ENCODE measurements around the gene HAUS8. TPM values are rescaled to one million over a fixed set of nuclear protein-coding genes. Genes with fewer than 3 reads are reported as not detected.

The HAUS8 gene
- polyA plus RNA-seq, 1 donor from 2014 or later, result 3.6 TPM

- no peaks in the 10 kb centered on the region for H3K79me2 ChIP-seq (replicated peaks; ENCODE audit: insufficient read depth, low read length)
- TF ChIP-seq TAF1 (IDR thresholded peaks at IDR 0.05; ENCODE audit: low read depth) (no peak), POLR2AphosphoS5 (IDR thresholded peaks at IDR 0.05) (no peak), SMC3 (conservative IDR thresholded peaks at IDR 0.05; ENCODE audit: poor library complexity) (no peak)
- TF ChIP-seq, protein P1, sequence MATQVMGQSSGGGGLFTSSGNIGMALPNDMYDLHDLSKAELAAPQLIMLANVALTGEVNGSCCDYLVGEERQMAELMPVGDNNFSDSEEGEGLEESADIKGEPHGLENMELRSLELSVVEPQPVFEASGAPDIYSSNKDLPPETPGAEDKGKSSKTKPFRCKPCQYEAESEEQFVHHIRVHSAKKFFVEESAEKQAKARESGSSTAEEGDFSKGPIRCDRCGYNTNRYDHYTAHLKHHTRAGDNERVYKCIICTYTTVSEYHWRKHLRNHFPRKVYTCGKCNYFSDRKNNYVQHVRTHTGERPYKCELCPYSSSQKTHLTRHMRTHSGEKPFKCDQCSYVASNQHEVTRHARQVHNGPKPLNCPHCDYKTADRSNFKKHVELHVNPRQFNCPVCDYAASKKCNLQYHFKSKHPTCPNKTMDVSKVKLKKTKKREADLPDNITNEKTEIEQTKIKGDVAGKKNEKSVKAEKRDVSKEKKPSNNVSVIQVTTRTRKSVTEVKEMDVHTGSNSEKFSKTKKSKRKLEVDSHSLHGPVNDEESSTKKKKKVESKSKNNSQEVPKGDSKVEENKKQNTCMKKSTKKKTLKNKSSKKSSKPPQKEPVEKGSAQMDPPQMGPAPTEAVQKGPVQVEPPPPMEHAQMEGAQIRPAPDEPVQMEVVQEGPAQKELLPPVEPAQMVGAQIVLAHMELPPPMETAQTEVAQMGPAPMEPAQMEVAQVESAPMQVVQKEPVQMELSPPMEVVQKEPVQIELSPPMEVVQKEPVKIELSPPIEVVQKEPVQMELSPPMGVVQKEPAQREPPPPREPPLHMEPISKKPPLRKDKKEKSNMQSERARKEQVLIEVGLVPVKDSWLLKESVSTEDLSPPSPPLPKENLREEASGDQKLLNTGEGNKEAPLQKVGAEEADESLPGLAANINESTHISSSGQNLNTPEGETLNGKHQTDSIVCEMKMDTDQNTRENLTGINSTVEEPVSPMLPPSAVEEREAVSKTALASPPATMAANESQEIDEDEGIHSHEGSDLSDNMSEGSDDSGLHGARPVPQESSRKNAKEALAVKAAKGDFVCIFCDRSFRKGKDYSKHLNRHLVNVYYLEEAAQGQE (IDR thresholded peaks at IDR 0.05; ENCODE audit: borderline replicate concordance), result no peak
- no peaks in the 10 kb centered on the region for H4K20me1 ChIP-seq (ENCODE audit: insufficient read depth)
- H2AFZ ChIP-seq (ENCODE audit: low read depth, low read length), result no peak overlapping the region
- H3K27me3 ChIP-seq (ENCODE audit: insufficient read depth, low read depth, low read length), result no peaks in the 10 kb centered on the region
- H3K27ac ChIP-seq (ENCODE audit: low read length), result no peak overlapping the region
- no peaks in the 10 kb centered on the region for H3K36me3 ChIP-seq (ENCODE audit: insufficient read depth, low read length)
- no peaks in the 10 kb centered on the region for H3F3A ChIP-seq (ENCODE audit: insufficient read depth, low read length, poor library complexity, severe bottlenecking)
- no peak overlapping the region for H3K4me2 ChIP-seq (ENCODE audit: low read length)
- no peak overlapping the region for H3K4me3 ChIP-seq (ENCODE audit: low read length)
- no peaks in the 10 kb centered on the region for H3K9me3 ChIP-seq (ENCODE audit: low read length)
- H3K9me2 ChIP-seq (ENCODE audit: insufficient read depth, low read length), result no peaks in the 10 kb centered on the region
- no peak overlapping the region for H3K9ac ChIP-seq (ENCODE audit: low read length)
Observed at GRCh38 chr19:17041976-17042375, 33.3 kb downstream of the HAUS8 start.

- TF ChIP-seq TAF1 (IDR thresholded peaks at IDR 0.05; ENCODE audit: low read depth) (no peak), MXI1 (conservative IDR thresholded peaks at IDR 0.05; ENCODE audit: poor library complexity, severe bottlenecking) (no peak), POLR2AphosphoS5 (IDR thresholded peaks at IDR 0.05) (no peak), EZH2 (IDR thresholded peaks at IDR 0.05; ENCODE audit: borderline replicate concordance, insufficient read depth, low read length, poor library complexity, severe bottlenecking) (no peak), SMC3 (conservative IDR thresholded peaks at IDR 0.05; ENCODE audit: poor library complexity) (no peak), EP300 (conservative IDR thresholded peaks at IDR 0.05; ENCODE audit: poor library complexity, severe bottlenecking) (no peak)
- TF ChIP-seq, protein P2, sequence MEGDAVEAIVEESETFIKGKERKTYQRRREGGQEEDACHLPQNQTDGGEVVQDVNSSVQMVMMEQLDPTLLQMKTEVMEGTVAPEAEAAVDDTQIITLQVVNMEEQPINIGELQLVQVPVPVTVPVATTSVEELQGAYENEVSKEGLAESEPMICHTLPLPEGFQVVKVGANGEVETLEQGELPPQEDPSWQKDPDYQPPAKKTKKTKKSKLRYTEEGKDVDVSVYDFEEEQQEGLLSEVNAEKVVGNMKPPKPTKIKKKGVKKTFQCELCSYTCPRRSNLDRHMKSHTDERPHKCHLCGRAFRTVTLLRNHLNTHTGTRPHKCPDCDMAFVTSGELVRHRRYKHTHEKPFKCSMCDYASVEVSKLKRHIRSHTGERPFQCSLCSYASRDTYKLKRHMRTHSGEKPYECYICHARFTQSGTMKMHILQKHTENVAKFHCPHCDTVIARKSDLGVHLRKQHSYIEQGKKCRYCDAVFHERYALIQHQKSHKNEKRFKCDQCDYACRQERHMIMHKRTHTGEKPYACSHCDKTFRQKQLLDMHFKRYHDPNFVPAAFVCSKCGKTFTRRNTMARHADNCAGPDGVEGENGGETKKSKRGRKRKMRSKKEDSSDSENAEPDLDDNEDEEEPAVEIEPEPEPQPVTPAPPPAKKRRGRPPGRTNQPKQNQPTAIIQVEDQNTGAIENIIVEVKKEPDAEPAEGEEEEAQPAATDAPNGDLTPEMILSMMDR (IDR thresholded peaks at IDR 0.05; ENCODE audit: poor library complexity, severe bottlenecking), result no peak
- TF ChIP-seq, protein P1 (IDR thresholded peaks at IDR 0.05; ENCODE audit: borderline replicate concordance), result no peak
- no peaks in the 10 kb centered on the region for H3K9me3 ChIP-seq (ENCODE audit: low read length)
- H3K4me2 ChIP-seq (ENCODE audit: low read length), result no peak overlapping the region
- no peaks in the 10 kb centered on the region for H3K9me2 ChIP-seq (ENCODE audit: insufficient read depth, low read length)
- H3K79me2 ChIP-seq (replicated peaks; ENCODE audit: insufficient read depth, low read length), result no peaks in the 10 kb centered on the region
- H4K20me1 ChIP-seq (ENCODE audit: insufficient read depth), result no peaks in the 10 kb centered on the region
- no peaks in the 10 kb centered on the region for H3K36me3 ChIP-seq (ENCODE audit: insufficient read depth, low read length)
- no peaks in the 10 kb centered on the region for H3F3A ChIP-seq (ENCODE audit: insufficient read depth, low read length, poor library complexity, severe bottlenecking)
- no peaks in the 10 kb centered on the region for H3K27me3 ChIP-seq (ENCODE audit: insufficient read depth, low read depth, low read length)
- no peak overlapping the region for H2AFZ ChIP-seq (ENCODE audit: low read depth, low read length)
- H3K4me3 ChIP-seq (ENCODE audit: low read length), result no peak overlapping the region
- no peak overlapping the region for H3K9ac ChIP-seq (ENCODE audit: low read length)
- no peak overlapping the region for H3K27ac ChIP-seq (ENCODE audit: low read length)
Observed at GRCh38 chr19:17037966-17038500, 37.2 kb downstream of the HAUS8 start.

All from neural cell (in vitro differentiated cells).